GM19438 (cell line): ENCODE data around the gene MYL11.

ENCODE experiments used
- ATAC-seq: cut with Tn5 transposase; IDR thresholded peaks from one replicate; pipeline ENCODE4 v1.9.1; 2021; ENCODE audit warnings: low read depth; ENCODE audit not compliant: unreplicated experiment

The MYL11 gene

GRCh38 chr16:30416624-30417528 lies 42.3 kb downstream of the MYL11 start:
- ATAC-seq = no peak

GRCh38 chr16:30417529-30418349 lies 43.1 kb downstream of the MYL11 start:
- ATAC-seq = peak; percentile 77

GRCh38 chr16:30418350-30419181 lies 44.0 kb downstream of the MYL11 start:
- no peak for ATAC-seq

- ATAC-seq = no peak
These were observed 46.4 kb downstream of the MYL11 start for GRCh38 chr16:30421010-30421409.
